GM19397 (cell line): ENCODE data around the gene TRIP6.
"Not testable (repeated sequence)": the region's sequence is repeated elsewhere in the genome, so short reads cannot be mapped to it uniquely, and the experiment has no call there.

ENCODE experiments used
- ATAC-seq: cut with Tn5 transposase; IDR thresholded peaks from one replicate; pipeline ENCODE4 v1.9.1; 2021; ENCODE audit warnings: mild to moderate bottlenecking, moderate library complexity; ENCODE audit not compliant: unreplicated experiment

Gene TRIP6

DNA sequence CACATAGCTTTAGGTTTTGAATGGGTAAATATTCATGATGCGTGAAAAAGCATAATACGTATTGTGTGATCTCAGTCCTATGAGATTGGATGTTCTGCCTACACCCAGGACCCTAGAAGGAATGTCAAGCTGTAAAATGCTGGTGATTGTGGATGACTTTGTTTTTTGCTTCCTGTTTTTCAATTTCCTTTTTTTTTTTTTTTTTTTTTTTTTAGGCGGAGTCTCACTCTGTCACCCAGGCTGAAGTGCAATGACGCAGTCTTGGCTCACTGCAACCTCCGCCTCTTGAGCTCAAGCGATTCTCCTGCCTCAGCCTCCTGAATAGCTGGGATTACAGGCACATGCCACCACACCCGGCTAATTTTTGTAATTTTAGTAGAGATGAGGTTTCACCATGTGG lies 43.3 kb downstream of the TRIP6 start:
- ATAC-seq: not testable (repeated sequence)

DNA sequence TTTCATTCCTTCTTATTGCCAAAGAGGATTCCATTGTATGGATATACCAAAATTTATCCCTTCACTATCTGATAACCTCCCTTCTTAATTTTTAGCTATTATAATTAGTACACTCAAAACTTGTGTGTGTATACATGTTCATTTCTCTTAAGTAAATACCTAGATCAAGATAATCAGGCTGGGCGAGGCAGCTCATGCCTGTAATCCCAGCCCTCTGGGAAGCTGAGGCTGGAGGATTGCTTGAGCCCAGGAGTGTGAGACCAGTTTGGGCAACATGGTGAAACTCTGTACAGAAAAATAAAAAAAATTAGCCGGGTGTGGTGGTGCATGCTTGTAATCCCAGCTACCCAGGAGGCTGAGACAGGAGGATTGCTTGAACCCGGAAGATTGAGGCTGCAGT lies 44.3 kb downstream of the TRIP6 start:
- no peak for ATAC-seq

DNA sequence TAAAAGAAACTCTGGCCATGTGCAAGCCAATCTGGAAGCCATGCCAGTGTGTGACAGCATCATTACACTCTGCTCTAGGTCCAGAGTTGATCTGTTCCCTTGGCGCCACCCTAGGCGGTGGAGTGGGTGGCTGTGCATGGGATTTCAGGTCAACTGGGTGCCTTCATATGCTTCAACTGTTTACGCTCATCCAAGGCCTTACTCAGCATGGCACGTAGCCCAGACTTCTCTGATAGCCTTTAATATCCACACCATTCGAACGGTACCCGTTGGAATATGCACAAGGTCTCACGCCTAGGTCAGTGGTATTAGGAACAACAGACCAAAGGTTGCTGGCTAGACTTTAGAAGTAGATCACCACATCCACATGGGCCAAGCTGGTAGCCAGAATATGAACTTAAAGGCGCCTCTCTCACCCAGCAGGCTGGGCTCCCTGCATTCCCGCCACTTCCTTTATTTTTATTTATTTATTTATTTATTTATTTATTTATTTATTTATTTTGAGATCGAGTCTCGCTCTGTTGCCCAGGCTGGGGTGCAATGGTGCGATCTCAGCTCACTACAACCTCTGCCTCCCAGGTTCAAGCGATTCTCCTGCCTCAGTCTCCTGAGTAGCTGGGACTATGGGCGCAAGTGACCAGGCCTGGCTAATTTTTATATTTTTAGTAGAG lies 47.2 kb downstream of the TRIP6 start:
- ATAC-seq: no peak

DNA sequence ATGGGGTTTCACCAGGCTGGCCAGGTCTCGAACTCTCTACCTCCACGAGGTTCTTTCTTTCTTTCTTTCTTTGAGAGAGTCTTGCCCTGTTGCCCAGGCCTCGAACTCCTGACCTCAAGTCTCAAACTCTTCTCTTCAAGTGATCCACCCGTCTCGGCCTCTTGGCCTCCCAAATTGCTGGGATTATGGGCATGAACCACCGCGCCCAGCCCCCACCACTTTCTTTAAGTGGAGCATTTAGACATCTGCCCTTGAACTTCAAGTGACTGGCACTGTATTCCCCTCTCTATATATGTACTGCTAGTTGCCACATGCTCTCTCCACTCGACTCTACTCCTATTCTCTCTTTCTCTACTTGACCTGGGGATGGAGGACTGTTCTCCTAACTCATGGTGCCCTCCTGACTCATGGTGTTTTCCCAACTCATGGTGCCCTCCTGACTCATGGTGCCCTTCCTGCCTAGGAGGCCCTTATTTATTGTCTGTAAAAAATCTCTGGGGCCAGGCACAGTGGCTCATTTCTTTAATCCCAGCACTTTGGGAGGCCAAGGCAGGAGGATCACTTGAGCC lies 47.8 kb downstream of the TRIP6 start:
- no peak for ATAC-seq

DNA sequence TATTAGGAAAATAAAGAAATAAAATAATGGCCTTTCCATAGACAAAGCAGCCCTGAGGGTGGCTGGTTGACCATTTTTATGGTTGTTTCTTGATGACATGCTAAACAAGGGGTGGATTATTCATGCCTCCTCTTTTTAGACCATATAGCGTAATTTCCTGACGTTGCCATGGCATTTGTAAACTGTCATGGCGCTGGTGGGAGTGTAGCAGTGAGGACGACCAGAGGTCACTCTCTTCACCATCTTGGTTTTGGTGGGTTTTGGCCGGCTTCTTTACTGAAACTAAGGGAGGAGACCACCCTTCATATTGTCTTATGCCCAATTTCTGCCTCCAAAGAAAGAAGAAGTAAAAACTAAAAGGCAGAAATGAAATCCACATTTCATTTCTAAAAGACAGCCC lies 52.1 kb downstream of the TRIP6 start:
- not testable (repeated sequence) for ATAC-seq

DNA sequence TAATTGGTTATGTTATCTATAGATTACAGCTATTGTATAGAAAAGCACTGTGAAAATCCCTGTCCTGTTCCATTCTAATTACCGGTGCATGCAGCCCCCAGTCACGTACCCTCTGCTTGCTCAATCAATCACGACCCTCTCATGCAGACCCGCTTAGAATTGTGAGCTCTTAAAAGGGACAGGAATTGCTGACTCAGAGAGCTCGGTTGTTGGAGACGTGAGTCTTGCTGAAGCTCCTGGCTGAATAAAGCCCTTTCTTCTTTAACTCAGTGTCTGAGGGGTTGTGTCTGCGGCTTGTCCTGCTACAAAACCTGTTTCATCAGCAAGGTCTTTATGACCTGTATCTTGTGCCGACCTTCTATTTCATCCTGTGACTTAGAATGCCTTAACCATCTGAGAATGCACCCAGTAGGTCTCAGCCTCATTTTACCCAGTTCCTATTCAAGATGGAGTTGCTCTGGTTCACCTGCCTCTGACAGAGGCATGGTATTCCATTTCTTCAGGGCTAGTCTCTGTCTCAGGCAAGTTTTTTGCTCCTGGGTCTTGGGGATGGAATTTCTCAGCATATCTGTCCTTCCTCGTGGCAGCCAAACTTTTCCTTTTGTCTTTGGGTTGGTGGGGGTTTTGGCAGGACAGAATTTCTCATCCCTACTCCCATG lies 52.7 kb downstream of the TRIP6 start:
- not testable (repeated sequence) for ATAC-seq

DNA sequence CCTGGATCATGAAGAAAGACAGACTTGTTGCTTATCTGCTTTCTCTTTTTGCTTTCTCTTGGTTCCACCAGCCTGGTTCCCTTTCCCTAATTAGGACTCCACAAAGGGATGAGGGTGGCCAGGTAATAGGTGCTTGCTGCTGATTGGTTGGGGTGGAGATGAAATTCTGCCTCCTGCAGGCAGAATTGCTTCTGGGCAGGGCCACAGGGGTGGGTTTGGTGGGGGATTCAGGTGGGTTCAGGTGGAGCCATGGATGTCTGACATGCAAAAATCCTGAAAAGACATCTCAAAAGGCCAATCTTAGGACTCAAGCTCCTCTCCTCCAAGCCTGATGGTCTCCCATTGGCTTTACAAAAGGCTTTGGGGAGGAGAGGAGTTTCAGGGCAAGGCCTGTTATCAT lies 53.9 kb downstream of the TRIP6 start:
- ATAC-seq: no peak
